Measurements from ENCODE around the gene SEZ6. TPM values are rescaled to one million over a fixed set of nuclear protein-coding genes. Genes with fewer than 3 reads are reported as not detected.

The SEZ6 gene
- total RNA-seq, 4 donors from 2014 or later: 0.13 TPM; not detected in 3

- no peaks in the 10 kb centered on the region for H3K27me3 ChIP-seq
- H3K4me3 ChIP-seq: no peak overlapping the region
- H3K9me3 ChIP-seq: no peaks in the 10 kb centered on the region
- no peak for TF ChIP-seq CTCF (IDR thresholded peaks at IDR 0.05)
- no peak for TF ChIP-seq EP300 (IDR thresholded peaks at IDR 0.05)
- TF ChIP-seq POLR2A (IDR thresholded peaks at IDR 0.05): no peak
- TF ChIP-seq POLR2AphosphoS5 (IDR thresholded peaks at IDR 0.05): no peak
- no peak overlapping the region for H3K27ac ChIP-seq
- peaks cover 0 to 5% of the 10 kb centered on the region in 2 donors for H3K36me3 ChIP-seq
- WGBS, 2 donors (ENCODE audit: low coverage in 1 of 2): 62 to 100% methylated on average over 1 to 2 of the region's 7 CpGs
- H3K4me1 ChIP-seq: peaks cover 0 to 14% (median 5%) of the 10 kb centered on the region in 3 donors
- no peak for ATAC-seq
These were observed 49.7 kb downstream of the SEZ6 start for GRCh38 chr17:28956112-28956511.

GRCh38 chr17:28955408-28955807 lies 50.4 kb downstream of the SEZ6 start:
- no CpG with 5 or more reads among the region's 5 CpGs for WGBS, 2 donors (ENCODE audit: low coverage in 1 of 2)
- H3K9me3 ChIP-seq: no peaks in the 10 kb centered on the region

GRCh38 chr17:28954886-28955285 lies 50.9 kb downstream of the SEZ6 start:
- Histone ChIP-seq H3K9me3 (no peaks in the 10 kb centered on the region), H3K27ac (no peak overlapping the region), H3K27me3 (no peaks in the 10 kb centered on the region), H3K4me3 (no peak overlapping the region), H3K36me3 (peaks cover 0 to 5% of the 10 kb centered on the region in 2 donors), H3K4me1 (peaks cover 0 to 18% (median 5%) of the 10 kb centered on the region in 3 donors)
- no peak for ATAC-seq
- TF ChIP-seq EP300 (IDR thresholded peaks at IDR 0.05) (no peak), POLR2A (IDR thresholded peaks at IDR 0.05) (no peak)
- WGBS, 2 donors (ENCODE audit: low coverage in 1 of 2): 83% methylated on average over 1 of the region's 2 CpGs; no CpG with 5 or more reads in 1 of the 2 donors

More at GRCh38 chr17:28955408-28955807, 50.4 kb downstream of the SEZ6 start:
- peaks cover 0 to 14% (median 5%) of the 10 kb centered on the region in 3 donors for H3K4me1 ChIP-seq
- no peak for ATAC-seq
- H3K4me3 ChIP-seq: no peak overlapping the region
- peaks cover 0 to 5% of the 10 kb centered on the region in 2 donors for H3K36me3 ChIP-seq
- H3K27ac ChIP-seq: no peak overlapping the region
- TF ChIP-seq POLR2A (IDR thresholded peaks at IDR 0.05): no peak
- no peak for TF ChIP-seq POLR2AphosphoS5 (IDR thresholded peaks at IDR 0.05)
- no peak for TF ChIP-seq EP300 (IDR thresholded peaks at IDR 0.05)
- no peak for TF ChIP-seq CTCF (IDR thresholded peaks at IDR 0.05)
- H3K27me3 ChIP-seq: no peaks in the 10 kb centered on the region

GRCh38 chr17:28953444-28954118 lies 52.3 kb downstream of the SEZ6 start:
- TF ChIP-seq CTCF (IDR thresholded peaks at IDR 0.05): peak in 3 of 4 experiments; percentile 69 to 82 (median 73)
- TF ChIP-seq POLR2A (IDR thresholded peaks at IDR 0.05): no peak
- TF ChIP-seq POLR2AphosphoS5 (IDR thresholded peaks at IDR 0.05): no peak
- Histone ChIP-seq H3K9me3 (no peaks in the 10 kb centered on the region), H3K4me1 (peaks cover 0 to 26% (median 6%) of the 10 kb centered on the region in 3 donors), H3K4me3 (no peak overlapping the region), H3K36me3 (peaks cover 0 to 5% of the 10 kb centered on the region in 2 donors), H3K27ac (peak overlapping the region in 3 of 4 donors; percentile 95 to 100 (median 99)), H3K27me3 (no peaks in the 10 kb centered on the region)
- no CpG with 5 or more reads among the region's 5 CpGs for WGBS, 2 donors (ENCODE audit: low coverage in 1 of 2)
- ATAC-seq: no peak

- H3K4me1 ChIP-seq: peaks cover 0 to 39% (median 15%) of the 10 kb centered on the region in 3 donors
- peak in 1 of 4 experiments; percentile 9 for TF ChIP-seq CTCF (IDR thresholded peaks at IDR 0.05)
- TF ChIP-seq EP300 (IDR thresholded peaks at IDR 0.05): no peak
- peak; percentile 77 for TF ChIP-seq POLR2AphosphoS5 (IDR thresholded peaks at IDR 0.05)
- TF ChIP-seq POLR2A (IDR thresholded peaks at IDR 0.05): peak in 1 of 2 donors; percentile 24
- H3K4me3 ChIP-seq: peak overlapping the region; percentile 75 to 96
- peaks cover 0 to 3% of the 10 kb centered on the region in 2 donors for H3K36me3 ChIP-seq
- no peaks in the 10 kb centered on the region for H3K27me3 ChIP-seq
- WGBS, 2 donors (ENCODE audit: low coverage in 1 of 2): 3 to 6% methylated on average over 20 to 25 of the region's 36 CpGs
- H3K9me3 ChIP-seq: no peaks in the 10 kb centered on the region
- ATAC-seq: peak; percentile 89
- peak overlapping the region; percentile 95 to 100 (median 98) for H3K27ac ChIP-seq
These were observed 53.5 kb downstream of the SEZ6 start for GRCh38 chr17:28951991-28952975.
